ENCODE results near the gene MOGAT2.

MOGAT2 gene

GRCh38 chr11:75719340-75720239 lies 2.0 kb downstream of the MOGAT2 start:
- H3K4me3 ChIP-seq (ENCODE audit: low read depth, low read length), result no peak overlapping the region
- TF ChIP-seq CTCF (conservative IDR thresholded peaks at IDR 0.05; ENCODE audit: low read depth, low read length), result no peak
- no peak for DNase-seq (ENCODE audit: low read depth)

GRCh38 chr11:75720639-75721038 lies 3.0 kb downstream of the MOGAT2 start:
- no peak for DNase-seq (ENCODE audit: low read depth)
- H3K4me3 ChIP-seq (ENCODE audit: low read depth, low read length), result no peak overlapping the region

GRCh38 chr11:75721852-75722668 lies 4.4 kb downstream of the MOGAT2 start:
- DNase-seq (ENCODE audit: low read depth), result peak; percentile 10
- no peak for TF ChIP-seq CTCF (conservative IDR thresholded peaks at IDR 0.05; ENCODE audit: low read depth, low read length)
- H3K4me3 ChIP-seq (ENCODE audit: low read depth, low read length), result no peak overlapping the region

More at GRCh38 chr11:75720639-75721038, 3.0 kb downstream of the MOGAT2 start:
- TF ChIP-seq CTCF (conservative IDR thresholded peaks at IDR 0.05; ENCODE audit: low read depth, low read length), result no peak

- no peak for TF ChIP-seq CTCF (conservative IDR thresholded peaks at IDR 0.05; ENCODE audit: low read depth, low read length)
These were observed 5.0 kb downstream of the MOGAT2 start for GRCh38 chr11:75722669-75723042.

GRCh38 chr11:75725547-75726320 lies 8.1 kb downstream of the MOGAT2 start:
- no peak for DNase-seq (ENCODE audit: low read depth)
- TF ChIP-seq CTCF (conservative IDR thresholded peaks at IDR 0.05; ENCODE audit: low read depth, low read length), result no peak
- no peak overlapping the region for H3K4me3 ChIP-seq (ENCODE audit: low read depth, low read length)

More at GRCh38 chr11:75722669-75723042, 5.0 kb downstream of the MOGAT2 start:
- no peak overlapping the region for H3K4me3 ChIP-seq (ENCODE audit: low read depth, low read length)
- no peak for DNase-seq (ENCODE audit: low read depth)

GRCh38 chr11:75728992-75729391 lies 11.4 kb downstream of the MOGAT2 start:
- no peak for TF ChIP-seq CTCF (conservative IDR thresholded peaks at IDR 0.05; ENCODE audit: low read depth, low read length)
- no peak for DNase-seq (ENCODE audit: low read depth)

More at GRCh38 chr11:75728992-75729391, 11.4 kb downstream of the MOGAT2 start:
- no peak overlapping the region for H3K4me3 ChIP-seq (ENCODE audit: low read depth, low read length)
